HepG2 (cell line): ENCODE measurements around the gene NDUFAF5. TPM values are rescaled to one million over a fixed set of nuclear protein-coding genes. Genes with fewer than 3 reads are reported as not detected.

ENCODE experiments used
- IRF2 ChIP-seq: IDR thresholded peaks from 2 replicates; pipeline ENCODE4 v1.6.1; 2018; ENCODE audit warnings: missing genetic modification reagents, missing compliant biosample characterization
- KLF11 ChIP-seq: IDR thresholded peaks from 2 replicates; pipeline ENCODE4 v1.6.1; 2016; ENCODE audit warnings: missing compliant biosample characterization
- RFX1 ChIP-seq: fragments of 450-650 bp; IDR thresholded peaks from 2 replicates; pipeline ENCODE4 v1.6.1; 2017
- SETDB1 ChIP-seq: sonication (generic); formaldehyde crosslinking; IDR thresholded peaks from 2 replicates; pipeline ENCODE4 v1.5.1; 2020; ENCODE audit warnings: missing genetic modification reagents, mild to moderate bottlenecking, borderline replicate concordance
- SMAD1 ChIP-seq: sonication (generic); formaldehyde crosslinking; IDR thresholded peaks from 2 replicates; pipeline ENCODE4 v1.4.0; 2020; ENCODE audit warnings: missing genetic modification reagents, low read depth, mild to moderate bottlenecking, borderline replicate concordance
- U2AF2 ChIP-seq: fragments of 200-400 bp; formaldehyde crosslinking; IDR thresholded peaks from 2 replicates; pipeline ENCODE4 v1.6.1; 2017; ENCODE audit warnings: low read depth, mild to moderate bottlenecking, low read length
- WIZ ChIP-seq: sonication (generic); formaldehyde crosslinking; IDR thresholded peaks from 2 replicates; pipeline ENCODE4 v1.5.1; 2020; ENCODE audit warnings: mild to moderate bottlenecking, missing genetic modification reagents
- ZBTB1 ChIP-seq: sonication (generic); formaldehyde crosslinking; IDR thresholded peaks from 2 replicates; pipeline ENCODE4 v1.4.0; 2020; ENCODE audit warnings: missing genetic modification reagents, borderline replicate concordance
- ZNF10 ChIP-seq: sonication (generic); formaldehyde crosslinking; IDR thresholded peaks from 2 replicates; pipeline ENCODE4 v1.4.0; 2020; ENCODE audit warnings: mild to moderate bottlenecking, low read depth, missing genetic modification reagents, borderline replicate concordance
- ZNF101 ChIP-seq: sonication (generic); formaldehyde crosslinking; IDR thresholded peaks from 2 replicates; pipeline ENCODE4 v1.4.0; 2020; ENCODE audit warnings: mild to moderate bottlenecking, low read depth, missing genetic modification reagents, borderline replicate concordance
- ZNF225 ChIP-seq: sonication (generic); formaldehyde crosslinking; IDR thresholded peaks from 2 replicates; pipeline ENCODE4 v1.4.0; 2020; ENCODE audit warnings: mild to moderate bottlenecking, missing genetic modification reagents
- ZNF557 ChIP-seq: sonication (generic); formaldehyde crosslinking; IDR thresholded peaks from 2 replicates; pipeline ENCODE4 v1.4.0; 2020; ENCODE audit warnings: missing genetic modification reagents
- ZNF607 ChIP-seq: sonication (generic); formaldehyde crosslinking; IDR thresholded peaks from 2 replicates; pipeline ENCODE4 v1.5.1; 2020; ENCODE audit warnings: missing genetic modification reagents, mild to moderate bottlenecking, borderline replicate concordance
- ZNF619 ChIP-seq: sonication (generic); formaldehyde crosslinking; IDR thresholded peaks from 2 replicates; pipeline ENCODE4 v1.4.0; 2020; ENCODE audit warnings: mild to moderate bottlenecking, missing genetic modification reagents
- ZNF772 ChIP-seq: sonication (generic); formaldehyde crosslinking; IDR thresholded peaks from 2 replicates; pipeline ENCODE4 v1.5.0; 2020; ENCODE audit warnings: mild to moderate bottlenecking, missing genetic modification reagents
- polyA plus RNA-seq, 8 experiments: library from polyadenylated mRNA; depleted of rRNA in 3 of 8; stranded (reverse) in 7 of 8; unstranded in 1 of 8; fragments of >200 nt; fragmentation: Illumina TruSeq in 4 of 8; extraction: Trizol in 4 of 8; gene quantifications; 2 replicates each; pipeline versions ENCODE4 v1.2.1 to v1.2.3, GENCODE V29; 2011 to 2016; ENCODE audit warnings: low read depth in 4 of 8, missing spikeins in 1 of 8, mixed read lengths in 1 of 8; ENCODE audit not compliant: insufficient read depth in 1 of 8
- total RNA-seq, 5 experiments: library from RNA; depleted of rRNA; stranded (reverse); fragments of >200 nt; fragmentation: Illumina TruSeq; extraction: Trizol; gene quantifications; 2 replicates each; pipeline ENCODE4 v1.2.3, GENCODE V29; 2016; ENCODE audit warnings: low read depth in 1 of 5
- TF ChIP-seq, protein P1 (sequence below): sonication (generic); formaldehyde crosslinking; IDR thresholded peaks from 2 replicates; pipeline ENCODE4 v1.5.1; 2020; ENCODE audit warnings: missing genetic modification reagents, mild to moderate bottlenecking, borderline replicate concordance
- TF ChIP-seq, protein P2 (sequence below): sonication (generic); formaldehyde crosslinking; IDR thresholded peaks from 2 replicates; pipeline ENCODE4 v1.4.0; 2020; ENCODE audit warnings: missing genetic modification reagents
- TF ChIP-seq, protein P3 (sequence below): sonication (generic); formaldehyde crosslinking; IDR thresholded peaks from 2 replicates; pipeline ENCODE4 v1.5.0; 2020; ENCODE audit warnings: missing genetic modification reagents
- TF ChIP-seq, protein P4 (sequence below): sonication (generic); formaldehyde crosslinking; conservative IDR thresholded peaks from 2 replicates; pipeline ENCODE4 v1.4.0; 2020; ENCODE audit warnings: missing genetic modification reagents
- TF ChIP-seq, protein P5 (sequence below): sonication (generic); formaldehyde crosslinking; IDR thresholded peaks from 2 replicates; pipeline ENCODE4 v1.4.0; 2020; ENCODE audit warnings: missing genetic modification reagents

Gene NDUFAF5
- total and polyA plus RNA-seq, 2 of the 13 experiments (the other 11 are each of a cell fraction or from before 2014, with no cell fraction given), result 23.1 to 66.7 TPM

DNA sequence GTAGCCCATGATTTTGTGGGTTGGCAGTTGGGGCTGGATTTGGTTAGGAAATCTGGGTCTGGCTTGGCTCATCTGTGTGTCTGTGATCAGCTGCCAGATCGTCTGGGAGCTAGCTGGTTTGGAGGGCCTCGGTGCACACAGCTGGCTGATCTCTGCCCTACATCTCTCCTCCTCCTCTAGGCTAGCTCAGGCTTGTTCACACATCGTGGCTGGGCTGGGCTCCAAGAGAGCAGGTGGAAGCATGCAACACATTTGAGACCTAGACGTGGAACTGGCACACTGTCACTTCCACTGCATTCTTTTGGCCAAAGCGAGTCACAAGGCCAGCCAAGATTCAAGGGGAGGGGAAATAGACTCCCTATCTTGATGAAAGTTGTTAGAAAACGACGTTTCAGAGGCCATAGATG lies 15.9 kb downstream of the NDUFAF5 start (continued):
- TF ChIP-seq ZNF10 (CRISPR knock-in tag), result no peak
- TF ChIP-seq, protein P1, sequence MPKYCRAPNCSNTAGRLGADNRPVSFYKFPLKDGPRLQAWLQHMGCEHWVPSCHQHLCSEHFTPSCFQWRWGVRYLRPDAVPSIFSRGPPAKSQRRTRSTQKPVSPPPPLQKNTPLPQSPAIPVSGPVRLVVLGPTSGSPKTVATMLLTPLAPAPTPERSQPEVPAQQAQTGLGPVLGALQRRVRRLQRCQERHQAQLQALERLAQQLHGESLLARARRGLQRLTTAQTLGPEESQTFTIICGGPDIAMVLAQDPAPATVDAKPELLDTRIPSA (CRISPR knock-in tag), result no peak; the same call in 1 of the 2 replicates
- TF ChIP-seq U2AF2, result no peak
- peak; percentile 62; the same call in 1 of the 2 replicates for TF ChIP-seq IRF2 (CRISPR knock-in tag)
- TF ChIP-seq ZBTB1, result no peak
- TF ChIP-seq WIZ (CRISPR knock-in tag), result peak; percentile 46; the same call in 1 of the 2 replicates
- TF ChIP-seq, protein P2, sequence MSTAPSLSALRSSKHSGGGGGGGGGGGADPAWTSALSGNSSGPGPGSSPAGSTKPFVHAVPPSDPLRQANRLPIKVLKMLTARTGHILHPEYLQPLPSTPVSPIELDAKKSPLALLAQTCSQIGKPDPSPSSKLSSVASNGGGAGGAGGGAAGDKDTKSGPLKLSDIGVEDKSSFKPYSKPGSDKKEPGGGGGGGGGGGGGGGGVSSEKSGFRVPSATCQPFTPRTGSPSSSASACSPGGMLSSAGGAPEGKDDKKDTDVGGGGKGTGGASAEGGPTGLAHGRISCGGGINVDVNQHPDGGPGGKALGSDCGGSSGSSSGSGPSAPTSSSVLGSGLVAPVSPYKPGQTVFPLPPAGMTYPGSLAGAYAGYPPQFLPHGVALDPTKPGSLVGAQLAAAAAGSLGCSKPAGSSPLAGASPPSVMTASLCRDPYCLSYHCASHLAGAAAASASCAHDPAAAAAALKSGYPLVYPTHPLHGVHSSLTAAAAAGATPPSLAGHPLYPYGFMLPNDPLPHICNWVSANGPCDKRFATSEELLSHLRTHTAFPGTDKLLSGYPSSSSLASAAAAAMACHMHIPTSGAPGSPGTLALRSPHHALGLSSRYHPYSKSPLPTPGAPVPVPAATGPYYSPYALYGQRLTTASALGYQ (CRISPR knock-in tag), result no peak
- TF ChIP-seq, protein P3, sequence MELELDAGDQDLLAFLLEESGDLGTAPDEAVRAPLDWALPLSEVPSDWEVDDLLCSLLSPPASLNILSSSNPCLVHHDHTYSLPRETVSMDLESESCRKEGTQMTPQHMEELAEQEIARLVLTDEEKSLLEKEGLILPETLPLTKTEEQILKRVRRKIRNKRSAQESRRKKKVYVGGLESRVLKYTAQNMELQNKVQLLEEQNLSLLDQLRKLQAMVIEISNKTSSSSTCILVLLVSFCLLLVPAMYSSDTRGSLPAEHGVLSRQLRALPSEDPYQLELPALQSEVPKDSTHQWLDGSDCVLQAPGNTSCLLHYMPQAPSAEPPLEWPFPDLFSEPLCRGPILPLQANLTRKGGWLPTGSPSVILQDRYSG, result no peak
- no peak for TF ChIP-seq ZNF772 (CRISPR knock-in tag)
- no peak; the same call in 1 of the 2 replicates for TF ChIP-seq ZNF619 (CRISPR knock-in tag)
- TF ChIP-seq, protein P4, sequence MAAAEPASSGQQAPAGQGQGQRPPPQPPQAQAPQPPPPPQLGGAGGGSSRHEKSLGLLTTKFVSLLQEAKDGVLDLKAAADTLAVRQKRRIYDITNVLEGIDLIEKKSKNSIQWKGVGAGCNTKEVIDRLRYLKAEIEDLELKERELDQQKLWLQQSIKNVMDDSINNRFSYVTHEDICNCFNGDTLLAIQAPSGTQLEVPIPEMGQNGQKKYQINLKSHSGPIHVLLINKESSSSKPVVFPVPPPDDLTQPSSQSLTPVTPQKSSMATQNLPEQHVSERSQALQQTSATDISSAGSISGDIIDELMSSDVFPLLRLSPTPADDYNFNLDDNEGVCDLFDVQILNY, result no peak
- no peak for TF ChIP-seq ZNF607 (CRISPR knock-in tag)
- TF ChIP-seq SETDB1 (CRISPR knock-in tag), result no peak
- TF ChIP-seq ZNF101 (CRISPR knock-in tag), result no peak
- TF ChIP-seq, protein P5, sequence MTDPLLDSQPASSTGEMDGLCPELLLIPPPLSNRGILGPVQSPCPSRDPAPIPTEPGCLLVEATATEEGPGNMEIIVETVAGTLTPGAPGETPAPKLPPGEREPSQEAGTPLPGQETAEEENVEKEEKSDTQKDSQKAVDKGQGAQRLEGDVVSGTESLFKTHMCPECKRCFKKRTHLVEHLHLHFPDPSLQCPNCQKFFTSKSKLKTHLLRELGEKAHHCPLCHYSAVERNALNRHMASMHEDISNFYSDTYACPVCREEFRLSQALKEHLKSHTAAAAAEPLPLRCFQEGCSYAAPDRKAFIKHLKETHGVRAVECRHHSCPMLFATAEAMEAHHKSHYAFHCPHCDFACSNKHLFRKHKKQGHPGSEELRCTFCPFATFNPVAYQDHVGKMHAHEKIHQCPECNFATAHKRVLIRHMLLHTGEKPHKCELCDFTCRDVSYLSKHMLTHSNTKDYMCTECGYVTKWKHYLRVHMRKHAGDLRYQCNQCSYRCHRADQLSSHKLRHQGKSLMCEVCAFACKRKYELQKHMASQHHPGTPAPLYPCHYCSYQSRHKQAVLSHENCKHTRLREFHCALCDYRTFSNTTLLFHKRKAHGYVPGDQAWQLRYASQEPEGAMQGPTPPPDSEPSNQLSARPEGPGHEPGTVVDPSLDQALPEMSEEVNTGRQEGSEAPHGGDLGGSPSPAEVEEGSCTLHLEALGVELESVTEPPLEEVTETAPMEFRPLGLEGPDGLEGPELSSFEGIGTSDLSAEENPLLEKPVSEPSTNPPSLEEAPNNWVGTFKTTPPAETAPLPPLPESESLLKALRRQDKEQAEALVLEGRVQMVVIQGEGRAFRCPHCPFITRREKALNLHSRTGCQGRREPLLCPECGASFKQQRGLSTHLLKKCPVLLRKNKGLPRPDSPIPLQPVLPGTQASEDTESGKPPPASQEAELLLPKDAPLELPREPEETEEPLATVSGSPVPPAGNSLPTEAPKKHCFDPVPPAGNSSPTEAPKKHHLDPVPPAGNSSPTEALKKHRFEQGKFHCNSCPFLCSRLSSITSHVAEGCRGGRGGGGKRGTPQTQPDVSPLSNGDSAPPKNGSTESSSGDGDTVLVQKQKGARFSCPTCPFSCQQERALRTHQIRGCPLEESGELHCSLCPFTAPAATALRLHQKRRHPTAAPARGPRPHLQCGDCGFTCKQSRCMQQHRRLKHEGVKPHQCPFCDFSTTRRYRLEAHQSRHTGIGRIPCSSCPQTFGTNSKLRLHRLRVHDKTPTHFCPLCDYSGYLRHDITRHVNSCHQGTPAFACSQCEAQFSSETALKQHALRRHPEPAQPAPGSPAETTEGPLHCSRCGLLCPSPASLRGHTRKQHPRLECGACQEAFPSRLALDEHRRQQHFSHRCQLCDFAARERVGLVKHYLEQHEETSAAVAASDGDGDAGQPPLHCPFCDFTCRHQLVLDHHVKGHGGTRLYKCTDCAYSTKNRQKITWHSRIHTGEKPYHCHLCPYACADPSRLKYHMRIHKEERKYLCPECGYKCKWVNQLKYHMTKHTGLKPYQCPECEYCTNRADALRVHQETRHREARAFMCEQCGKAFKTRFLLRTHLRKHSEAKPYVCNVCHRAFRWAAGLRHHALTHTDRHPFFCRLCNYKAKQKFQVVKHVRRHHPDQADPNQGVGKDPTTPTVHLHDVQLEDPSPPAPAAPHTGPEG (CRISPR knock-in tag), result no peak
- no peak for TF ChIP-seq RFX1
- TF ChIP-seq ZNF225 (CRISPR knock-in tag), result no peak
- peak; percentile 72; the same call in 1 of the 2 replicates for TF ChIP-seq ZNF557 (CRISPR knock-in tag)
- TF ChIP-seq KLF11 (CRISPR knock-in tag), result no peak
- no peak for TF ChIP-seq SMAD1
